SW 1271 (cell line): Measurements from ENCODE around the gene APH1B.

Experiments used
- DNase-seq, 2 experiments: peaks; one replicate each; lab custom pipeline; 2025; lab: John Stamatoyannopoulos, UW

APH1B gene

DNA sequence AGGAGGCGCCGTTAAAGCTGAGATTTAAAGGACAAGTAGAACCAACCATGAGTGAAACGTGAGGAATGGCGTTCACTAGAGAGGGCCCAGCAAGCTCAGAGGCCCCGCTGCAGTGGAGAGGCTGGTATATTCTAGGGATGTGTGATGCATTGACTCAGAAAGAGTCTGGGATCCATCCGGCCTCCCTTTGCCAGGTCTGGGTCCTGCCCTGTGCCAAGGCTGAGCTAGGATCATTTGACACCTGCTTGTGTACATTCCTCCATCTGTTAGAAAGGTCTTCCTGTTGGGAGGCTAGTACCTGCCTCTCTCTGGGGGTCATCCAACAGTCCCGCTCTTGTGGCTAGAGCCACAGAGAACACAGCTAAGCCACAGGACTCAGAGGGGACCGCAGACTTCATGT lies 75.9 kb downstream of the APH1B start:
- no peak for DNase-seq

DNA sequence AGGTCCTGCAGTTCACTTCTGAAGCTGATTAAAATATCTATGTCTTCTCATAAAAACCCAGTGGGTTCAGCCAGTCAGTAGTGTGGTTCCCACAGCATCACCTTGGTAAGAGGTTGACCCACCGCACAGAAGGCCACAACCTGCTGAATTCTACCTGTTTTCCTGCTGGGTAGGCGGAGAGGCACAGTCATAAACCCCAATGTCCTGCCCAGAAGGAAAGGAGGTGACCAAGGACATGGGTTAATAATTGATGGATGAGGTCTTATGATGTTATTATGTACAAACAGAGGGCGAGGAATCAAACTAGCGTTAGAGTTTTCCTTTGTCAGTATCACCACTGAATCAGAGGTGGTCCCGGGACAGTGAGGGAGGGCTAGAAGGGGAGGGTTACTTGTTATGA lies 76.5 kb downstream of the APH1B start:
- no peak for DNase-seq

DNA sequence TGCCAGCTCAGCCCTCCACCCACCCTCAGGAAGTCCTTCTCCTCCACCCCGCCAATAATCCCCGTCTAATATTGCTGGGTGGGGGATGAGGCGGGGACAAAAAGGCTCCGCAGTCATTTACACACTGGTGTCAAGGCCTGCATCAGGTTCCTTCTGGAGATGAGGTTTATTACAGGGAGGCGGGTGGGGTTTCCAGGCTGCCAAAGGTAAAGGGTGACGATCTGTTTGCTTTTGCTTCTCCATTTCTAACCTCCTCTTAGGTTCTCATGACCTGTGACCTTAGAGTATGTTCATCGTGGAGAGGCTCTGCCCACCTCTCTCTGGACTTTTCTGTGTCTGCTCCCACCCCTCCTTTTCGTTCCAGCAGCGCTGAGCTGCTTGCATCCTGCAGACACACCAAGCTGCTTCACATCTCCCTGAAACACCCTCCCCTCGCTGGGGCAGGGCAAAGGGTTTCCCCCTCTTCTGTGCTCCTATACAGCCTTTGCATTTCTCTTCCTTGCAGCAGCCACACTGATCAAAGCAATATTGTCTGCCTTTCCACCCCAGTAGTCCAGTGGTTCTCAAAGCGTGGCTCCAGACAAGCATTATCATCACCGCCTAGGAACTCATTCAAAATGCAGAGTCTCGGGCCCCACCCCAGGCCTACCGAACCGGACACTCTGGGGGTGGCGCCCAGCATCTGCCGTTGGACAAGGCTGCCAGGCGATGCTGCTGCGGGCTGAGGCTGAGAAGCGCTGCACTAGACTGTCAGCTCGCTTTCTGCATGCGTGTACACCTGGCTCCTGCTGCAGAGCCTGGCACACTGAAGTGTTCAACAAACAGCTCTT lies 77.6 kb downstream of the APH1B start:
- DNase-seq, result no peak

DNA sequence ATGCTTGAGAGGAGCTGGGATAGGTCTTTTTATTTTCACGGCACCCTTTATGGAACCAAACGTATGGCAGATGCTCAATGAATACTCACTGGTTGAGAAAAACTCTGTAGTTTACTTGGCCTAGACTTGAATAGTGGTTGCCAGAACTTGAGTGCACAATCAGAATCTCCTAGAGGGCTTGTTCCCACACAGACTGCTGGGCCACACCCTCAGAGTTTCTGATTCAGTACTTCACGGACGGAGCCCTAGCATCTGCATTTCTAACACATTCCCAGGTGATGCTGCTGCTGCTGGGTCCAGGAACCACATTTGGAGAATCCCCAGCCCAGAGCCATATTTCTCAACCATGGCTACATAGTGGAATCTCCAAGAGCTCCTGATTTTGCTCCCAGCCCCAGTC lies 79.7 kb downstream of the APH1B start:
- DNase-seq, result no peak

DNA sequence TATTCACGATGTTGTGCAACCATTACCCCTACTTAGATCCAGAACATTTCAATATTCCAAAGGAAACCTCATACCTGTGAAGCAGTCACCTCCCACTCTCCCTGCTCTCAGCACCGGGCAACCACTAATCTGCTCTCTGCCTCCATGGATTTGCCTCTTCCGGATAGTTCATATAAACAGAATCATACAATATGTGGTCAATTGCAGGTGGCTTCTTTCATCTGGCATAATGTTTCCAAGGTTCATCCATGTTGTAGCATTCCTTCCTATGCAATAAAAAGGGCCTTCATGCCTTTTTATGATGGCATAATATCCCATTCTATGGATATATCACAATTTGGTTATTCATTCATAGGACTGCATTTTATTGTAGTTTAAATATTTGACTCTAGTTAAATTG lies 80.3 kb downstream of the APH1B start:
- no peak for DNase-seq

DNA sequence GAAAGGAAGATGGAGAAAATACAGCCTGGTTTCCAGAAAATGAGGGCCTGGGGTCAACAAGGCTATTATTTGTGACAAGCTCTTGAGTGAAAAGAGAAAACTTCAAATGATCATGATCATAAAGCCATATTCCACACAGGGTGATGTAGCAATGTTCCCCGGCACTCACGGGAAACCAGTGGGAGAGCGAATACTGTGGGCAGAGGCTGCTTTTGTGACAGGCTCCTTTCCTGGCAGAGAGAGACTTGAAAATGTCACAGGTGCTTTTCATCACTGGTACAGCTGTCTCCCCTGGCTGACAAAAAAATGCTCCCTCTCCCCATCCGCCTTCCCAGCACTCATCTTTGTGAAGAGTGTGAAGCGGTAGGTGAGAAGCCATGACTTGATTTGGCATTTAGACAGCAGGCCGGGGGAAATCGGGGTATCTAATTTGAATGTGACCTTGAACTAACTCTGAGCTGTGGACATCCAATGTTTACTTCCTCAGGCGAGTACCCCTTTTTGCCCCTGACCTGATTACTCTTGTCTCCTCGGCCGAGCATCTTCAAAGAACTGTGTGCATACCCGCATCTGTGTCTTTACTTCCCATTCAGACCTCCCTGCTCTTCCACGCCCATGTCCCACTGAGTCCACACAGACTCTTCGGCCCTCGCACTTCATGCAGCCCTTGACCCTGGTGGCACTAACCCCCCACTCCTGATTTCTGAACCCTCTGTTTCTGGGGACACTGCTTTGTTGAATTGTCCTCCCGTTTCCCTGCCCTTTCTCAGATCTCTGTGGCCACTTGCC lies 81.0 kb downstream of the APH1B start:
- DNase-seq, result no peak
